Endometrial microvascular endothelial cells (primary cell): Measurements from ENCODE around the gene ZHX3. TPM values are rescaled to one million over a fixed set of nuclear protein-coding genes. Genes with fewer than 3 reads are reported as not detected.

Experiments used
- in situ Hi-C: cut with HindIII; loops from 2 replicates; pipeline ENCODE4 v1.10.0; 2017; ENCODE audit warnings: low sequenced_read_pairs, low pct_unique_long_range_greater_than_20kb; ENCODE audit errors: inconsistent ontology term
- total RNA-seq: library from RNA; depleted of rRNA; stranded (reverse); fragments of >200 nt; gene quantifications from one replicate; pipeline ENCODE4 v1.2.3, GENCODE V29; 2015; ENCODE audit errors: inconsistent ontology term

The ZHX3 gene
- total RNA-seq, 1 donor from 2014 or later, result 10.2 TPM

DNA sequence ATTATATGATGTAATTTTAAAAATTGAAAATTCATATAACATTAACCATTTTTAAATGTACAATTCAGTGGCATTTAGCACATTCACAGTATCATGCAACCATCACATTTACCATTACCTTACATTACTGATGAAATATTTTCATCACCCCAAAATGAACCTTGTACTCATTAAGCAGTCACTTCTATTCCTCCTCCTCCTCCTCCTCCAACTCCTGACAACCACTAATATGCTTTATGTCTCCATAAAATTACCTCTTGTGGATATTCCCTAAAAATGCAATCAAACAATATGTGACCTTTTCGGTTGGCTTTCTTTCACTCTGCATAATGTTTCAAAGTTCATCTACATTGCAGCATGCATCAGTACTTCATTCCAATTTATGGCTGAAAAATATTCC, 45.2 kb downstream of the ZHX3 start:
- in situ Hi-C loops, result no loop called here

- in situ Hi-C loops, result no loop called here
Measured at GRCh38 chr20:41268917-41269652, 48.4 kb downstream of the ZHX3 start.

DNA sequence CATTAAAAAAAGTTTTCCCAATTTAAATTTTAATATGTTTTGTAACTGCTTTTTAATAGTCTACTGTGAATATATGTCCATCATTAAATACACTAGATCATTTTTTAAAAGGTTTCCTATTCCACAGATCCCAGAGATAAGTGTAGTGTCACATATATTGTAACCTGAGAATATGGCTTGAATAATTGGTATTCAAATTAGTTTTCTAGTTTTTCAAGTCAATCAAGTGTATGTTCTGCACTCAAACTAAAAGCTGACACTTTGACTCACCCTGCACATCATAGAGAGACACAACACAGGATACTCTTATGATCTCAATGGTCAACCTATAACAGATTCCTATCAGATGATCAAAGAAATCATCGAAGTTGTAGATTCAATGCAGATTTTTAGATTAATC, 49.1 kb downstream of the ZHX3 start:
- in situ Hi-C loops, result no loop called here

DNA sequence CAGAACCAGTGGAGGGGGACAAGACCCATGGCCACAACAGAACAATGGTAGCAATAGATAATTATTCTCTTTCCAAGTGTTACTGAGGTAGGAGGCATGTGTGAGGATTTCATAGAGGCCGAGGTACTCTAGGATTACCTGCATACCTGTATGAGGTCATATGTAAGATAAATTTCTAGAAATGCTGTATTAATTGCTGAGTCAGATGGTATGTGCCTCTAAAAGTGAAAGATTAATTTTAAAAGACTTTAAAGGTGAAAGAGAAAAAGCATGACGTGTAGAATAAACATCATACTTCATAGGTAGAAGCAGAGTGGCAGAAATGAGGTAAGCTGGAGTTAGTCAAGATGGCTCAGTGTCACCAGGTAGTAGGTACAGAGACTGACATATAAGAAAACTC, 51.6 kb downstream of the ZHX3 start:
- in situ Hi-C loops, result no loop called here

- in situ Hi-C loops, result no loop called here
Measured at GRCh38 chr20:41264819-41265218, 52.7 kb downstream of the ZHX3 start.

- in situ Hi-C loops, result no loop called here
Measured at GRCh38 chr20:41261790-41262717, 55.5 kb downstream of the ZHX3 start.

- in situ Hi-C loops, result no loop called here
Measured at GRCh38 chr20:41261260-41261659, 56.3 kb downstream of the ZHX3 start.

DNA sequence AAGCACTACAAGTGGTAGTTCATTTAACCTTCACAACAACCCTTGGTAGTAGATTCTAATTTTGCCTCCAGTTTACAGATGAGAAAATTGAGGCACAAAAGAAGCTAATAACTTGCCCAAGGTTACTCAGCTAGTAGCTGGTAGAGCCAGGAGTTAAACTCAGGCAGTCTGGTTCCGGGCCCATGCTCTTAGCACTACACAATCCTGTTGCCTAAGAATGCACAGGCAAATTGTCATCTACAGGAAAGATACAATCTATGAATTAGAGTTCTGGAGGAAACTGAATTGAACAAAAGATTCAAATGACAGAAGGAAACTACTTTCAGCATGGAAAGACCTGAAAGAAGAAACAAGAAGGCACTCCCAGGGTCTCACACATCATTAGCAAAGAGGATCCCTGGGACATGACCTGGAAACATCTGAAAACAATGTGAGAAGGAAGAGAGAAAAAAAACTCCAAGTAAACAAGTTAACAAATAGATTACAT, 56.8 kb downstream of the ZHX3 start:
- in situ Hi-C loops, result no loop called here

DNA sequence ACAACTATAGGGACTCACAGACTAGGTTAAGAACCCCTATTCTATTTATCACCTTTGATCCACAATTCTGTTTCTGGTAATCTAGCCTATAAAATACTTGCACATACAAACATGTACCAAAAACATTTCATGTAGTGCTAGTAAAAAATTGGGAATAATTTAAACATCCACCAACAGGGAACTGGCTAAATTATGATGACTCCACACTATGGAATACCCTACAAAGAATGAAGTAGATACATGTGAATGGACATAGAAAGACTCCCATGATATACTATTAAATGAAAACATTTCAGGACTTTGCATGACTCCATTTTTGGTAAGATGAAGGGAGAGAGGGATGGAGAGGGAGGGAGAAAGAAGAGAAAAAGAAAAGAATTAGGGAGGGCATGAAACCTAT, 58.2 kb downstream of the ZHX3 start:
- in situ Hi-C loops, result no loop called here

GRCh38 chr20:41258474-41258873, 59.1 kb downstream of the ZHX3 start:
- in situ Hi-C loops, result no loop called here

DNA sequence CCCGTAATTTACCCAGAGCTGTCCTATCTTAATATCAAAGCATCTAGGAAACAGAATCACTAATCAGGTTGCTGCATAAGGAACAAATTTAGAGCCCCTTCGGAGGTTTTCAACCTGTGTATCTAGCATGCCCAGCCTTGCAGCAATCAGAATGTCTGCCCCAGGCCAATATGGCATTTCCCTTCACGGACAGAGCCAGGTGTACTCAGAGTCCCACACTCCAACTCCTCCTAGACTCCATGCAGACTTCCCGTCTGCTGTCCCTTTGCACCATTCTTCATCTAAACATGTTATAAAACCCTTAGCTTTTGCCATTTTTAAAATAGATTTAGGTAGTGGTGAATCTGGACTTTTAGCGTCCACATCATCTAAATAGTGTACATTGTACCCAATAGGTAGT, 61.0 kb downstream of the ZHX3 start:
- in situ Hi-C loops, result no loop called here

DNA sequence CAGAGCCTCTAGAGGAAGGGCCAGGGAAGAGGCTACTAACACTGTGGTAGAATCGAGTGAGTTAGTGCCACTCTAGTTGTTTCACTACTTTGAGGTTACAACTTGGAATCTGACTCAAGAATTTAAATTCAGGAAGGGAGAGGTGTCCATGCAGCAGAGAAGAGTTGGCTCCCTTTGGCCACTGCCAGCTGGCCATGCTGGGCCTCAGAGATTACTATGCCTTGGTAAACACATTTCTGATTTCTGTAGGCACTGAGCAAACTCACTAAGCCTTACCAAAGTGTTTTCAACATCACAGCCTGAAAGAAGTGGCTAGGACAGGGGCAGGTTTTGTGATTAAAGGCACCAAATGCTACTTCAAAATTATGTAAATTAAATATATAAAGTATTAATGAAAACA, 61.9 kb downstream of the ZHX3 start:
- in situ Hi-C loops, result no loop called here

DNA sequence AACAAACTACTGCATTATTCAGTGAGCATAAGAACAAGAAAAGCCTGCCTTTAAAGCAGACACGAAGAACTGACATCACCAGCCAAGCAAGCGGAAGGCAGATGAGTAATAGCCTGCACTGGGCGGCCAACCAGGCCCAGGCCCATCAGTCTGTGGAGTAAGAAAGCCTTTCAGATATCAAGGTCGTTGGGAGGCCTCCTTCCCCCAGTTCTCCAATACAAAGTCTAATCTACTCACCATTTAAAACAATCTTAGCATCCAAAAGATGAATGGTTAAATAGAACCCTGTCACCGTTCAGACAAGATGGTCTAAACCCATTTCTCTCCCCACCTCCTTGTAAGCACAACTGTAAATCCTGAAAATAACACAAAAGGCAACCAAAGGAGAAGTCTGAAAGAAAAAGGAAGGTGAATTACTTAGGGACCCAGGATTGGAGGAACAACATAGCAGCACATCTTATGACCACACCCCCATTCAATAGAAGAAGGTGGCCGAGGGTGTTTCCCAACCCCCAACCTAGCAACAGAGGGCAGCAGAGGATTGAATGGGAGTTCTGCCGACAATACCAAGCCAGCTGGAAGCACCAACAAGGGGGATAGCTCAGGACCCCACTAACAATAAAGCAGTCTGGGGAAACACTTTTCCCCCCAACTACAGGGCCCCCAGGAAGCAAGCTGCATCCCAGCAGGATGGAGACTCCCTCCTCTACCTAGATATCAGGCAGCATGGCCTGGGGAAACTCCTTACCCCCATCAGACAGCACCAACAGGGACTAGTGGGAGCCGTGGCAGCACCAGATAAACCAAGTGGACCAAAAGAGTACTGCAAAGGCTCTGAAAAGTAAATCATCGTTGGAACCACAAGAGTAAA, 67.9 kb downstream of the ZHX3 start:
- in situ Hi-C loops, result no loop called here

GRCh38 chr20:41248368-41249024, 69.0 kb downstream of the ZHX3 start:
- in situ Hi-C loops, result no loop called here

DNA sequence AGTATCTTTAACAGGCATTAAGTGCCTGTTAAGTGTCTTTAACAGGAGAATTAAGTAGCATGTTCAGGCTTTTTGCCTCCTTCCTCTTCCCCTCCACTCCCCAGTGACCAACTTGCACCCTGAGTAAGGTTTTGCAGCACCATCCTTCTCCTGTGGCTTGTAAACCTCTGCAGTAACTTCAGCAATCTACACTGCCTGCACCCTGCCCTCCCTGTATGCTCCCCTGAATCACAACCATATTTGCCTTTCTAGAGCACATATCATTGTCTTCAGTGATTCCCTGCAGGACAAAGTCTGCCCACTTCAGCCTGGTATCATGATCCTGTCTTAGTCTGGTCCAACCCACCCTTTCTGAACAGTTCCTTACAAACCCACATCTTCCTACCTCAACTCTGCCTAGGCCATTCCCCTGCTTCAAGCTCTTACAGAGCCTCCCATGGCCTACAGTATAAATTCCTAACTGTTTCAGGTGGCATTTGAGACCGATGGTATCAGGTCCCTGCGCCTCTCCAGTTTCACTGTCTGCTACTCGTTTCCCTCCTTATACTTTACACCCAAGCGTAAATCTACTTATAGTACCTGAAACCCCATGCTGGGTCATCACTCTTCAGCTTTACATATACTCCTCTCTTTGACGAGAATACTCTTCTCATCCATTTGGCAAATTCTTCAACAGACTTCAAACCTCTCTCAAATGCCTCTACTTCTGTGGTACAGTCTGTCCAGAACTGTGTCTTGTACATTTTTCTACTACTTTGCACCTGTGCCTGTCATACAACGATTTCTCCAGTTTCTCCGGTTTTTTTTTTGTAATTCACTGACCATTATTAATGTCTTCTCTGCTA, 69.8 kb downstream of the ZHX3 start:
- in situ Hi-C loops, result no loop called here

DNA sequence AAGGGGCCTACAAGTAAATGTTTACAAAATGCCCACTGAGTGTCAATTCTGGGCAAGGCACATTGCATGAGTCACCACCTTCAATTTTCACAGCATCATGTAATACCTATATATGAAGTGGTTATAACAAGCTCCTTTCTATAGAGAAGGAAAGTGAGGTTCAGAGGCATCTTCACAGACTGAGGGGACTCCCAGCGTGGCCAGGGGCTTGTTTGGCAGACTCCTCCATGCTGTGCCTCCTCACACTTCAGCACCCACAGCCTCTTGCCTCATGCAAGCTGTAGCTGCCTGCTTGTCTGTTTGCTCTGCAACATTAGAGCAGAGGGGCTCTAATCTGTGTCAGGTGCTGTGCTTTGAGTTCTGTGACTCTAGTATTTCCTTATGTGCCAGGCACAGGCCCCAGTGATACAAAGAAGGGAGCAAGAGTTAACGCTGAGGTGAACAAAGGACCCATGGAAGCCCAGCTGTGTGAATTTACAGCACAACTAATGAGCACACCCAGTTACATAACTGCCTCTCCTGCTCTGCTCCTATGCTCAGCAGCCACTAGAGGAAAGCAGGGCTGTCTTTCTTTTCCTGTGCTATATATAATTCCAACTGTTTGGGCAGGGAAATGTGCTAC, 72.3 kb downstream of the ZHX3 start:
- in situ Hi-C loops, result no loop called here

DNA sequence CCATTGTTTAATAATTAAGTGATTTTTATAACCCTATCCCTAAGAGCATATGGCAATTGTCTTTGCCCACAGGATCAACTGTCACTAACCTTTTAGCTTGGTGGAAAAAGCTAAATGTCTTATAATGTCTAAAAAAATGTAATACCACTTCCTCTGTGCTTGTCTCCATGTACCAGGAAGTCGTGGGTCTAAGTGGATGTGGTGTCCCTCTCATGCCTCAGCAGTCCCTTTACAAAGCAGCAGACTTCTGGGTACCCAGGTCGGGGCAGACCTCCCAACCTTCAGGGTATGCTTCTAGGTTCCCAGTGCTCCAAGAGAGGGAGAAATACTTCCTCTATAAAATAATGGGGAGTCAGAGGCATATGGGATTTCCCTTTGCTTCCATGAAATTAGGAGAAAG, 74.7 kb downstream of the ZHX3 start:
- in situ Hi-C loops, result no loop called here
